K562 (cell line): ENCODE measurements around the gene GUCA1A. TPM values are rescaled to one million over a fixed set of nuclear protein-coding genes. Genes with fewer than 3 reads are reported as not detected.

Experiments
- CC2D1A ChIP-seq: fragments of 450-650 bp; IDR thresholded peaks from 2 replicates; pipeline ENCODE4 v1.6.1; 2017; ENCODE audit warnings: mild to moderate bottlenecking
- DEAF1 ChIP-seq: fragments of 450-650 bp; formaldehyde crosslinking; IDR thresholded peaks from 2 replicates; pipeline ENCODE4 v1.4.0; 2020; ENCODE audit warnings: mild to moderate bottlenecking, moderate library complexity
- HDAC1 ChIP-seq, 2 experiments: fragments of 450-650 bp; IDR thresholded peaks; 2 replicates each; pipeline ENCODE4 v1.6.1; 2016 to 2017; ENCODE audit warnings: inconsistent platforms in 1 of 2, mild to moderate bottlenecking in 1 of 2, moderate library complexity in 1 of 2
- MAFK ChIP-seq: IDR thresholded peaks from 2 replicates; pipeline ENCODE4 v1.6.1; 2011; ENCODE audit warnings: low read length, improper control_type of control experiment
- MNT ChIP-seq, 2 experiments: fragments of 450-650 bp; conservative IDR thresholded peaks; 2 replicates each; pipeline ENCODE4 v1.6.1; 2017; ENCODE audit warnings: mild to moderate bottlenecking in 2 of 2, moderate library complexity in 2 of 2
- PKNOX1 ChIP-seq: fragments of 450-650 bp; IDR thresholded peaks from 2 replicates; pipeline ENCODE4 v1.6.1; 2016
- POLR2A ChIP-seq: fragments of 450-650 bp; conservative IDR thresholded peaks from 2 replicates; pipeline ENCODE4 v1.6.1; 2016
- SIN3B ChIP-seq: fragments of 450-650 bp; IDR thresholded peaks from 2 replicates; pipeline ENCODE4 v1.6.1; 2017; ENCODE audit warnings: low read depth, mild to moderate bottlenecking, moderate library complexity
- TFAP4 ChIP-seq: sonication (generic); formaldehyde crosslinking; IDR thresholded peaks from 2 replicates; pipeline ENCODE4 v1.8.0; 2022; ENCODE audit warnings: missing genetic modification reagents, mild to moderate bottlenecking, moderate library complexity, borderline replicate concordance
- ZFP1 ChIP-seq: fragments of 450-650 bp; formaldehyde crosslinking; IDR thresholded peaks from 2 replicates; pipeline ENCODE4 v1.4.0; 2020; ENCODE audit warnings: mild to moderate bottlenecking, mixed read lengths
- ZNF165 ChIP-seq: fragments of 250-450 bp; sonication (Bioruptor Pico); IDR thresholded peaks from 2 replicates; pipeline ENCODE4 v1.4.0; 2020; ENCODE audit warnings: borderline replicate concordance
- ZNF263 ChIP-seq: sonication (generic); formaldehyde crosslinking; IDR thresholded peaks from 2 replicates; pipeline ENCODE4 v1.8.0; 2022; ENCODE audit warnings: mild to moderate bottlenecking, missing genetic modification reagents, borderline replicate concordance
- ZNF277 ChIP-seq: fragments of 250-450 bp; sonication (Bioruptor Pico); IDR thresholded peaks from 2 replicates; pipeline ENCODE4 v1.8.0; 2022; ENCODE audit warnings: inconsistent platforms, mild to moderate bottlenecking, moderate library complexity, borderline replicate concordance
- polyA plus RNA-seq, 8 experiments: library from polyadenylated mRNA; depleted of rRNA in 4 of 8; stranded (reverse) in 5 of 8; unstranded in 3 of 8; fragments of >200 nt; fragmentation: Nextera tagmentation in 2 of 8; fragmentation: Illumina TruSeq in 1 of 8; extraction: Ambion mirVana in 2 of 8; extraction: Trizol in 1 of 8; gene quantifications; 2 replicates each; pipeline versions ENCODE4 v1.2.1 to v1.2.3, GENCODE V29; 2011 to 2014; ENCODE audit warnings: inconsistent platforms in 1 of 8, missing spikeins in 1 of 8
- total RNA-seq, 7 experiments: library from RNA; depleted of rRNA in 6 of 7; stranded (reverse); fragments of >200 nt in 6 of 7; fragmentation: Illumina TruSeq in 2 of 7; extraction: Trizol in 2 of 7; gene quantifications; 2 replicates each; pipeline versions ENCODE4 v1.2.1 to v1.2.3, GENCODE V29; 2011 to 2021; ENCODE audit warnings: low replicate concordance in 1 of 7
- TF ChIP-seq, protein P1 (sequence below): fragments of 450-650 bp; formaldehyde crosslinking; conservative IDR thresholded peaks from 2 replicates; pipeline ENCODE4 v1.4.0; 2022; ENCODE audit warnings: mild to moderate bottlenecking, missing genetic modification characterization
- TF ChIP-seq, protein P2 (sequence below): sonication (generic); formaldehyde crosslinking; IDR thresholded peaks from 2 replicates; pipeline ENCODE4 v1.8.0; 2023; ENCODE audit warnings: mild to moderate bottlenecking, missing genetic modification reagents

The GUCA1A gene
- total and polyA plus RNA-seq, 9 of the 15 experiments (the other 6 are each of a cell fraction or from before 2014, with no cell fraction given): not detected

DNA sequence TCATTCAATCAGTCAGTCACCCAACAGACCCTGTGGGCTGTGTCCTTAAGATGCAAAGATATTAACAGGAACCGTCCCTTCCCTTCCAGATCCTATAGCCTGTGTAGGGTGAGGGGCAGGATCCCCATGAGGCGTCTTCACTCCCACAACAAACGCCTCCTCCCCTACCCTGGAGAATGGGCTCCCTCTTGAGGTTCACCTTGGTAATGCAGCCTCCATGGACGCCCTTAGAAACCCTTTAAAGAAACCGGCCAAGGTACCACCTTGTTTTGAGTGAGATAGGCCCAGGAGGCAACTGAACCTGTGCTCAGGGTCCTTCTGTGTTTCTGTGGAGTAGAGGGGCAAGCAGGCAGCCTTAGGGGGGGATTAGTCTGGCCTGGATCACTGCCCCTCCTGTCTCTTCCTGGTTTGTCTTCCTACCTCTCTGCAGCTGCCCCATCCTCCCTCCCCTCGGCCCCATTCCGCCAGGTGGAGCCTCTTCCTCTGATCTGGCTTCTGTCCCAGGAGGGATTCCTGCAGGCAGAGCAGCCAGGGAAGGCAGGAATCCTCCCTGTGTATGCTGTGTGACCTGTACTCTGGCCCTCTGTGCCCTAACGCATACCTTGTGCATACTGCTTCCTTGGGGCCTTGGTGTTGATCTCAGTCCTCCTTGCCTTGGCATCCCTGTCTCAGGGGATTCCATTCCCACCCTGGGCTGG lies 6.6 kb upstream of the GUCA1A start (continued):
- no peak for TF ChIP-seq ZNF165 (CRISPR knock-in tag)
- TF ChIP-seq PKNOX1: 0 out of 2 replicates have a peak, but pooled peaks have one; percentile 13
- no peak for TF ChIP-seq ZFP1 (CRISPR knock-in tag)
- peak; percentile 69; the same call in 1 of the 2 replicates for TF ChIP-seq TFAP4
- TF ChIP-seq, protein P1, sequence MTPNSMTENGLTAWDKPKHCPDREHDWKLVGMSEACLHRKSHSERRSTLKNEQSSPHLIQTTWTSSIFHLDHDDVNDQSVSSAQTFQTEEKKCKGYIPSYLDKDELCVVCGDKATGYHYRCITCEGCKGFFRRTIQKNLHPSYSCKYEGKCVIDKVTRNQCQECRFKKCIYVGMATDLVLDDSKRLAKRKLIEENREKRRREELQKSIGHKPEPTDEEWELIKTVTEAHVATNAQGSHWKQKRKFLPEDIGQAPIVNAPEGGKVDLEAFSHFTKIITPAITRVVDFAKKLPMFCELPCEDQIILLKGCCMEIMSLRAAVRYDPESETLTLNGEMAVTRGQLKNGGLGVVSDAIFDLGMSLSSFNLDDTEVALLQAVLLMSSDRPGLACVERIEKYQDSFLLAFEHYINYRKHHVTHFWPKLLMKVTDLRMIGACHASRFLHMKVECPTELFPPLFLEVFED (CRISPR knock-in tag): peak; percentile 27; the same call in 1 of the 2 replicates
- peak; percentile 40 to 55; a peak in 3 of 4 replicates for TF ChIP-seq MNT (conservative IDR thresholded peaks at IDR 0.05)
- no peak for TF ChIP-seq ZNF277
- no peak for TF ChIP-seq MAFK
- peak; percentile 97 for TF ChIP-seq DEAF1 (CRISPR knock-in tag)
- TF ChIP-seq, protein P2, sequence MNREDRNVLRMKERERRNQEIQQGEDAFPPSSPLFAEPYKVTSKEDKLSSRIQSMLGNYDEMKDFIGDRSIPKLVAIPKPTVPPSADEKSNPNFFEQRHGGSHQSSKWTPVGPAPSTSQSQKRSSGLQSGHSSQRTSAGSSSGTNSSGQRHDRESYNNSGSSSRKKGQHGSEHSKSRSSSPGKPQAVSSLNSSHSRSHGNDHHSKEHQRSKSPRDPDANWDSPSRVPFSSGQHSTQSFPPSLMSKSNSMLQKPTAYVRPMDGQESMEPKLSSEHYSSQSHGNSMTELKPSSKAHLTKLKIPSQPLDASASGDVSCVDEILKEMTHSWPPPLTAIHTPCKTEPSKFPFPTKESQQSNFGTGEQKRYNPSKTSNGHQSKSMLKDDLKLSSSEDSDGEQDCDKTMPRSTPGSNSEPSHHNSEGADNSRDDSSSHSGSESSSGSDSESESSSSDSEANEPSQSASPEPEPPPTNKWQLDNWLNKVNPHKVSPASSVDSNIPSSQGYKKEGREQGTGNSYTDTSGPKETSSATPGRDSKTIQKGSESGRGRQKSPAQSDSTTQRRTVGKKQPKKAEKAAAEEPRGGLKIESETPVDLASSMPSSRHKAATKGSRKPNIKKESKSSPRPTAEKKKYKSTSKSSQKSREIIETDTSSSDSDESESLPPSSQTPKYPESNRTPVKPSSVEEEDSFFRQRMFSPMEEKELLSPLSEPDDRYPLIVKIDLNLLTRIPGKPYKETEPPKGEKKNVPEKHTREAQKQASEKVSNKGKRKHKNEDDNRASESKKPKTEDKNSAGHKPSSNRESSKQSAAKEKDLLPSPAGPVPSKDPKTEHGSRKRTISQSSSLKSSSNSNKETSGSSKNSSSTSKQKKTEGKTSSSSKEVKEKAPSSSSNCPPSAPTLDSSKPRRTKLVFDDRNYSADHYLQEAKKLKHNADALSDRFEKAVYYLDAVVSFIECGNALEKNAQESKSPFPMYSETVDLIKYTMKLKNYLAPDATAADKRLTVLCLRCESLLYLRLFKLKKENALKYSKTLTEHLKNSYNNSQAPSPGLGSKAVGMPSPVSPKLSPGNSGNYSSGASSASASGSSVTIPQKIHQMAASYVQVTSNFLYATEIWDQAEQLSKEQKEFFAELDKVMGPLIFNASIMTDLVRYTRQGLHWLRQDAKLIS (CRISPR knock-in tag): 0 out of 2 replicates have a peak, but pooled peaks have one; percentile 31
- TF ChIP-seq SIN3B: 0 out of 2 replicates have a peak, but pooled peaks have one; percentile 22
- TF ChIP-seq CC2D1A: peak; percentile 93
- TF ChIP-seq ZNF263 (CRISPR knock-in tag): peak; percentile 72
- no peak for TF ChIP-seq POLR2A
- peak in 1 of 2 experiments; percentile 49; a peak in 1 of 4 replicates for TF ChIP-seq HDAC1 (IDR thresholded peaks at IDR 0.05)
